HG02884 (cell line): ENCODE measurements around the gene FBXO42.
"Not testable (repeated sequence)": the region's sequence is repeated elsewhere in the genome, so short reads cannot be mapped to it uniquely, and the experiment has no call there.

ENCODE experiments used
- ATAC-seq: cut with Tn5 transposase; IDR thresholded peaks from one replicate; pipeline ENCODE4 v1.9.1; 2021; ENCODE audit warnings: mild to moderate bottlenecking, moderate library complexity; ENCODE audit not compliant: unreplicated experiment

FBXO42 gene

GRCh38 chr1:16222716-16223115, 129.6 kb downstream of the FBXO42 start:
- not testable (repeated sequence) for ATAC-seq

- ATAC-seq = no peak
These were observed 130.8 kb downstream of the FBXO42 start for GRCh38 chr1:16221499-16221898.

DNA sequence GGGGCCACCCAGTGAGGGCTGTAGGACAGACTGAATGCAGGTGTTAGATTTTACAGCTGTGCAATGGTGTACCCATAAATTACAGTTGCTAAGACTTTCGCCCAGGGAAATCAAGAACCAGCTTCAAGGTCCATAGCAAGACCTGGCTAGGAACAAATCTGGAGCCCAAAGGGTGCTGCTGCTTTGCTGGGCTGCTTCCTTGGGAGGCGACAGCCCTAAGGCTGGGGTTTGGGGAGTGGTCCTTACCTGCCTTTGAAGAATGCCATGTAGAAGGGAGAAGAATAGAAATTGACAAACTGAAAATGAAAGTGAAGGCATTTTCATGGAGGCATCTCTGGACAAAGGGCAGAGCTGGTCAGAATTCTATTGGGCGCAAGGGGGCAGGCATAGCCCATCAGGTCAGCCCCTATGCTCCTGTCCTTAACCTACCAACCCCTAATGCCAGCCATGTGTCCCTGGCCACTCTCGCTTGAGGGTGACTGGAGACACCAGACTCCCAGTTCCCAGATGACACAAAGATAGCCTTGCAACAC, 132.2 kb downstream of the FBXO42 start:
- ATAC-seq = no peak

DNA sequence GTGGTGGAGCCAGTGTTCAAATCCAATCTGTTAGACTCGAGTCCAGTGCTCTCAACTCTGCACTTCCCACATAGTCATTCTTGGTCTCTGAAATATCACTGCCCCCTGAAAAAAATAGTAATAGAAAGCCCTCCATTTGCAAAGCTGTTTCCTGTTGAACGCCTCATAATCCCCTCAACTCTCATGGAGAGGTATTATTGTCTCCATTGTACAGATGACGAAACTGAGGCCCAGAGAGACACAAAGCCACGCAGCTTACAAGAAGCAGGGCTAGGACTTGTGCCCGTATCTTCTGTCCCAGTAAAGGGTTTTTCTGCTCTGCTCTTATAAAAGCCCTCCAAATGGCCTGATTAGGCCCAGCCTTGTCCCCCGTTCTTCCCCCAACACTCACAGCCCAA, 133.6 kb downstream of the FBXO42 start:
- no peak for ATAC-seq

DNA sequence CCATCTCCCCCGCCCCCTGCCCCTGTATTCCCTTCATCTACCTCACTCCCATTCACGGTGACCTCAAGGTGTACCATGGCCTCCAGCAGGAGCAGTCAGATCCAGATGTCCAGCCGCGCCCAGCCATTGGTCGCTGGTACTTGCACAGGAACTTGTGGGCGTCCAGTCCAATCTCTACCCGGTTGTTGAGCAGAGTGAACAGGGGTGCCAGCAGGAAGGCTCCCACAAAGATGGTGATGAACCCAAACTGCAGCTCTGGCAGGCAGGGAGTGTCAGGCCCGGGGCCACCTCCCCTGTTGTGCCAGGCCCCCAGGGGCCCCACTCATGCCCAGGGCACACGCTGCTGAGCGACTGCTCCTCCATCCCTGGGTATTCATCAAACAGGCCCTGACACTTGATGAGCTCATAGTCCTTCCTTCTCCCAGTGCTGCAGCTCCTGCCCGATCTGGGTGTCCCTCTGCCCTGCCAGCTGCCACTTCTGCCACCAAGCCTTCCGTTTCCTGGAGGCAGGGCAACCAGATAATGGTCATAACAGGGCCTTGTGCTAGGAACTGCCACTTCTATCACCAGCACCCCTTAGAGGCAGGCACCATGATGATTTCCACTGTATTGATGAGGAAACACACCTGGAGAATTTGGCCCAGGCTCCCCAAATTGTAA, 134.1 kb downstream of the FBXO42 start:
- ATAC-seq = no peak

DNA sequence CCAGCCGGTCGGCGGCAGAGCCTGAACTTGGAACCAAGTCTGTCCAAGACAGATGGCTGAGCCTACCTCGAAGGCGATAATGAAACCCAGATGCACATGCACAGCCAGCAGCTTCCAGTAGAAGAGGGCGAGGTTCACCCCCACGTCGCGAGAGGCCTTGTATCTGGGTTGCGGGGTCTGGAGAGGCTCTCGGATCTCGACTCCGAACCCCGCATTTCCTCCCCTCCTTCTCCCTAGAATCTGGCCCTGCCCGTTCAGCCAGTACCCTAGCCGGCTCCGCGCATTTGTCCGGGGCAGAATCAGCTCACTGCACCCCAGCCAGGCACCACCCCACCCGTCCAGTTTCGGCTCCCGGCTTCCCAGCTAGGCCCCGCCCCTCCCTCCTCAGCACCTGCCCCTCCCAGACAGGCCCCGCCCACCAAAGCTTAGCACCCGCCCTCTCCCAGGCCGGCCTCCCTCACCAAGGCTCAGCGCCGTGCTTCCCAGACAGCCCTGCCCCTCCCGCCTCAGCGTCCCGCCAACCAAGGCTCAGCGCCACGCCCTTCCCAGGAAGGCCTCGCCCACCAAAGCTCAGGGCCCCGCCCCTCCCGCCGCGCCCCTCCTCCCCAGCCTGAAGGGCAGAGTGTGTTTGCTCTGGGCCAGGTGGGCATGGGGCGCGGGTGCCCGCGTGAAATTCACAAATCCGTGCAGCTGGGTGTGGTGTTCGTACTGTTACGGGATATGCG, 135.1 kb downstream of the FBXO42 start:
- peak; percentile 87 for ATAC-seq

GRCh38 chr1:16215882-16216753, 136.2 kb downstream of the FBXO42 start:
- no peak for ATAC-seq

- not testable (repeated sequence) for ATAC-seq
These were observed 137.0 kb downstream of the FBXO42 start for GRCh38 chr1:16215240-16215639.

DNA sequence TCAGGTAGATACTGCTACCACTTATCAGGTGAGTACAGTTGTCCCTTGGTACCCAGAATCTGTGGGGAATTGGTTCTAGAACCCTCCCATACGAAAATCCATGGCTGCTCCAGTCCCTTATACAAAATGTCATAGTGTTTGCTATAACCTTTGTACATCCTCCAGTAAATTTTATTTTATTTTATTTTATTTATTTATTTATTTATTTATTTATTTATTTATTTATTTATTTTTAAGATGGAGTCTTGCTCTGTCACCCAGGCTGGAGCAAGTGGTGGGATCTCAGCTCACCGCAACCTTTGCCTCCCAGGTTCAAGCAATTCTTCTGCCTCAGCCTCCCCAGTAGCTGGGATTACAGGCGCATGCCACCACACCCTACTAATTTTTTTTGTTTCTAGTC, 138.7 kb downstream of the FBXO42 start:
- not testable (repeated sequence) for ATAC-seq

- no peak for ATAC-seq
These were observed 139.3 kb downstream of the FBXO42 start for GRCh38 chr1:16213013-16213412.

GRCh38 chr1:16212251-16212961, 139.9 kb downstream of the FBXO42 start, which contains the start of gene ARHGEF19:
Gene ARHGEF19, minus strand, starts transcription at chr1:16212652. Its CDS starts 3,598 bp downstream, at chr1:16209054.
- ATAC-seq = no peak

- no peak for ATAC-seq
These were observed 140.5 kb downstream of the FBXO42 start for GRCh38 chr1:16211824-16212223.

GRCh38 chr1:16210581-16210980, 141.7 kb downstream of the FBXO42 start:
- ATAC-seq = no peak

GRCh38 chr1:16209847-16210407, 142.4 kb downstream of the FBXO42 start:
- no peak for ATAC-seq

- no peak for ATAC-seq
These were observed 143.0 kb downstream of the FBXO42 start for GRCh38 chr1:16209132-16209846.

- ATAC-seq = no peak
These were observed 143.9 kb downstream of the FBXO42 start for GRCh38 chr1:16208270-16208987.

GRCh38 chr1:16207318-16208269, 144.7 kb downstream of the FBXO42 start:
- no peak for ATAC-seq
